ENCODE measurements around the gene APBB2.

The APBB2 gene

DNA sequence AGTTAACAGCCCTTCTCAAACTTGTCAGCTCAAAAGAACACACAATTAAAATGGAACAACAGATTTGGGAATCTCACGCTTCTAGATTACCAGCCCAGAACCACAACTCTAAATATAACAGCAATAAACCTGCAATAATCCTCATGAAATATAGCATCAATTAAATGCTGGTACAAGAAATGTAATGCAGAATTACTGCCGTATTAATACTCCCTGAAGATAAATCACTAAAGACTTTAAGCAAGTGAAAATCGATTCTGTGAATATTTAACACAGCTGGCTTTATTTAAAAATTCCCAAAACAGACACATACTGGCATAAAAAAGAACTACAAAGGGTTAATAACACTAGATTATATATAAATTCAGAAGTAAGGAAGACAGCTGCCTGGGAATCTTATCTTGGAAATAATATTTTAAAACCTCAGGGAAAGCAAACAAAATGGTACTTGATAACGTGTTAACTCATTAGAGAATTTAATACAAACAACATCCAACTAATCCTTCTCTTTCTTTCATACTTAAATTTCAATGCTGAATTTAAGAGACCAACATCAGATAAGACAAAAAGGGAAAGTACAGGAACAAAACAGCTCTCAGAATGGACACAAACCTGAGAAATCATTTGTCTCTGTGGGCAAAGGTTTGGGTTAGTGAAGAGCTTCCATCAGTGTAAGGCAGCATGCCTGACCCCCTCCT, 34.7 kb downstream of the APBB2 start:
- no peak for DNase-seq (ENCODE audit: low spot score)
- TF ChIP-seq, protein P1, sequence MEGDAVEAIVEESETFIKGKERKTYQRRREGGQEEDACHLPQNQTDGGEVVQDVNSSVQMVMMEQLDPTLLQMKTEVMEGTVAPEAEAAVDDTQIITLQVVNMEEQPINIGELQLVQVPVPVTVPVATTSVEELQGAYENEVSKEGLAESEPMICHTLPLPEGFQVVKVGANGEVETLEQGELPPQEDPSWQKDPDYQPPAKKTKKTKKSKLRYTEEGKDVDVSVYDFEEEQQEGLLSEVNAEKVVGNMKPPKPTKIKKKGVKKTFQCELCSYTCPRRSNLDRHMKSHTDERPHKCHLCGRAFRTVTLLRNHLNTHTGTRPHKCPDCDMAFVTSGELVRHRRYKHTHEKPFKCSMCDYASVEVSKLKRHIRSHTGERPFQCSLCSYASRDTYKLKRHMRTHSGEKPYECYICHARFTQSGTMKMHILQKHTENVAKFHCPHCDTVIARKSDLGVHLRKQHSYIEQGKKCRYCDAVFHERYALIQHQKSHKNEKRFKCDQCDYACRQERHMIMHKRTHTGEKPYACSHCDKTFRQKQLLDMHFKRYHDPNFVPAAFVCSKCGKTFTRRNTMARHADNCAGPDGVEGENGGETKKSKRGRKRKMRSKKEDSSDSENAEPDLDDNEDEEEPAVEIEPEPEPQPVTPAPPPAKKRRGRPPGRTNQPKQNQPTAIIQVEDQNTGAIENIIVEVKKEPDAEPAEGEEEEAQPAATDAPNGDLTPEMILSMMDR (IDR thresholded peaks at IDR 0.05; ENCODE audit: borderline replicate concordance, control extremely low read depth, extremely low read depth, insufficient read depth, missing control alignments), result no peak
- in situ Hi-C loops (cut with MboI; ENCODE audit: low sequenced_read_pairs, unreplicated experiment), result no loop called here

DNA sequence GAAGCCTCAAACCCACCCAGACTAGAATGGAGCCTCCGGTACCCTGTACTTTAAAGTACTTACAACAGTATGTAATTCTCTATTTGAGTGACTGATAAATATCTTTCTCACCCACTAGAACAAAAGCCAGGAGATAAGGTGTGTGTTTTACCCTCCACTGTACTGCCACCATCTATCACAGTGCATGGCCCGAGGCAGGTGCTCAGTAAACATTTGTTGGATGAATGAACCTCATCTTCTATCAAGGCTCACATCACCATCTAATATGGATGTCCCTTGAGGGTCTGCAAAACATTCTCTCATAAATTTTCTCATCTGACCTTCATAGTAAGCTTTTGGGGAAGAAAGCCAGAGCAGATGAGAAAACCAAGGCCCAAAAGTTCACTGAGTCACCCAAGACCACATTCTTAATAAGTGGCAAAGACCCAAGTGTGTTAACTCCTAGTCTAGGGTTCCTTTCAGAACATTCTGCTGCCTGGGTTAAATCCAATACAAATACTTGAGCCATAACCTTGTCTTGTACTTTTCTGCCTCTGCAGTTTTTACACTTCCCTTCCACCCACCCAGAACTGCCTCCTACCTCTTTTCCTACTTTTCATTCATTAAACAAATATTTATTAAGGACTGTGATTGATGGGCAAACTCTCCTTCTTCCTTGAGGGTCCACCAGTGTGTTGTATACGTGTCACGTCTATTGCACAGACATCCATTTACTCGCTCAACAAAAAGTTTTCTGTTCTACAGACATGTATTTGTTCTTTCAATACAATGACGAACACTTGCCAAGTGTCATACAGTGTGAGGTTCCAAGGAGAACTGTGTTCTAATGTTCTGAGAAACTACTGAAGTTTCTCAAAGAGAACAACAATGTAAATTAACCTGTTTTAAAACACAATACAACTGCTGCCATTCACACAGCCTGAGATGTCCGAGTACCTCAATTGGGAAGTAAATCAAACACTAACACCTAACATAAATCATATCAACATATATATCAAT, 35.7 kb downstream of the APBB2 start:
- TF ChIP-seq, protein P1 (IDR thresholded peaks at IDR 0.05; ENCODE audit: borderline replicate concordance, control extremely low read depth, extremely low read depth, insufficient read depth, missing control alignments), result no peak
- in situ Hi-C loops (cut with MboI; ENCODE audit: low sequenced_read_pairs, unreplicated experiment), result no loop called here
- no peak for DNase-seq (ENCODE audit: low spot score)

DNA sequence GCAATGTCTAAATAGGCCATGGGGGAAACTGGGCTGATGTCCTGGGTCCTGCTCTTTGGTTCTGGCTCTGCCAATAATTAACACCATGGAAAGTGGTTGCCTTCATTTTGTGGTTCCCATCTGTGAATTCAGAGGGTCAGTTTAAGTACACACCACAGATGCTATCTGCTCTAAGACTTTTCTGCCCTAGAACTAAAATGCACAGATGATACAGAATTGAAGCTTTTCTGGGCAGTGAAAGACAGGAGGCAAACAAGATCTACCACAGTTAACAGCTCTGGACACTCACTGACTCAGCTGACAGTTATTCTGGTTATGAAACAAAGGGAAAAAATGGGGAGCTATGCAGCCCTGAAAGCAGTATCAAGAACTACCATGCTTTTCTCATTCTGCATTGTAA, 37.3 kb downstream of the APBB2 start:
- in situ Hi-C loops (cut with MboI; ENCODE audit: low sequenced_read_pairs, unreplicated experiment), result no loop called here
- TF ChIP-seq, protein P1 (IDR thresholded peaks at IDR 0.05; ENCODE audit: borderline replicate concordance, control extremely low read depth, extremely low read depth, insufficient read depth, missing control alignments), result no peak
- DNase-seq (ENCODE audit: low spot score), result no peak

DNA sequence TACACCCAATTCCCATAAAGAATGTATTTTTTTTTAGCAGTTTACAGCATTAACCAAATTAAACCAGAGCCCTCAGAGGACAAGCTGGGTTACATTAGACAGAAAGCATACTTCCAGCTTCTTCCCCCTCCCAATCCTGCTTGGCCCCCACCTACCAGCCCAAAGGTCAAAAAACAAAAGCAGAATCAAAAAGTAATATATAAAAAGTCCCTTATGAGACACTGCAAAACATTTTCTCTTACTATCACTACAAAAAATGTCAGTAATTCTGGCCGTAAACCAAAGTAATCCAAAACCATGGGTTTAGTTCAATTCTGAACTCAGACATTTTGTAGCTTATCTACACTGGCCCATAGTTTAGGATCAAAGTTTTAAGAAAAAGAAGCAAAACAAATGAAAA, 38.0 kb downstream of the APBB2 start:
- DNase-seq (ENCODE audit: low spot score), result no peak
- in situ Hi-C loops (cut with MboI; ENCODE audit: low sequenced_read_pairs, unreplicated experiment), result no loop called here
- TF ChIP-seq, protein P1 (IDR thresholded peaks at IDR 0.05; ENCODE audit: borderline replicate concordance, control extremely low read depth, extremely low read depth, insufficient read depth, missing control alignments), result no peak

DNA sequence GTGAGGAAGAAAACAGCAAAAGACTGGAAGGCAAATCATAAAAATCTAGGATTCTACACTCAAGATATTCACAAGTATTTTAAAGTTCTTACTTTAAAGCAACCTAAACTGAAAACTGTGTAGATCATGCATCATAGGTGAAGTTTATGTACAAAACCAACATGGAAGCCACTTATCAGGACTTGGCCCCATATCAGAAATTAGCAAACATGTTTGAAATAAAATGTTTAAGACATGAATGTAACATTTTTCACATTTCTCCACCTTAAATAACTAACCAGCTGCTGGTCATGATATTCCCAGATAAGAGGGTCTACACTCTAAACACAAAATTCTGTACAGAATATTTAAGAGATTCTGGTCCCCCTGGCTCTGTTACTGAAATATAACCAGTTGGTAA, 38.5 kb downstream of the APBB2 start:
- in situ Hi-C loops (cut with MboI; ENCODE audit: low sequenced_read_pairs, unreplicated experiment), result no loop called here
- TF ChIP-seq, protein P1 (IDR thresholded peaks at IDR 0.05; ENCODE audit: borderline replicate concordance, control extremely low read depth, extremely low read depth, insufficient read depth, missing control alignments), result no peak
- DNase-seq (ENCODE audit: low spot score), result no peak

DNA sequence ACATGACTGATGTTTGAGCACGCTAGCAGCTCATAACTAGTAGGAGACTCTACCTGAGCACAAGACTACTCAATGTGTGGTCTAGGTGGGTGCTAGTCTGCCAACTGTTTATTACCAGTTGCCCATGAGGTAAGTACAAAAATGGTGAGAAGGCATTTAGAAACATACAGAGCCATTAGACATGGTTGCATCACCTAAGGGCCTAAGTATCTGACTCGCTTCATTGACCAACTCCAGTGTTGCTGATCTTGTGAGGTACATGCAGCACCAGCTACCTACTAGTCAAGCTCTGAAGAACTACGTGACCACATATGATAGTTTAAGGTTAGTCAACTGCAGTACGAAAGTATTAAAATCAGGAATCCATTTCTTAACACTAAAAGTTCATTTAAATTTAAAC, 39.9 kb downstream of the APBB2 start:
- in situ Hi-C loops (cut with MboI; ENCODE audit: low sequenced_read_pairs, unreplicated experiment), result no loop called here
- TF ChIP-seq, protein P1 (IDR thresholded peaks at IDR 0.05; ENCODE audit: borderline replicate concordance, control extremely low read depth, extremely low read depth, insufficient read depth, missing control alignments), result no peak
- no peak for DNase-seq (ENCODE audit: low spot score)

All from GM13976 (cell line).